Smooth muscle cell (in vitro differentiated cells): ENCODE measurements around the gene PPP1R1C. TPM values are rescaled to one million over a fixed set of nuclear protein-coding genes. Genes with fewer than 3 reads are reported as not detected.

Experiments used
- DNase-seq: peaks from one replicate; lab custom pipeline; 2025; ENCODE audit not compliant: unreplicated experiment; lab: John Stamatoyannopoulos, UW
- H2AFZ ChIP-seq: fragments of 200-600 bp; sonication (generic); 2 replicates; pipeline ENCODE4 v1.6.0; 2016; ENCODE audit warnings: antibody characterized with exemption, low read depth, mild to moderate bottlenecking
- H3F3A ChIP-seq: fragments of 200-600 bp; sonication (generic); 2 replicates; pipeline ENCODE4 v1.6.0; 2017; ENCODE audit warnings: antibody characterized with exemption, low read depth
- H3K27ac ChIP-seq: fragments of 200-600 bp; sonication (generic); 2 replicates; pipeline ENCODE4 v1.5.1; 2016; ENCODE audit warnings: low read depth, mild to moderate bottlenecking
- H3K27me3 ChIP-seq: fragments of 200-600 bp; sonication (generic); 2 replicates; pipeline ENCODE4 v1.6.1; 2016; ENCODE audit warnings: low read depth, mild to moderate bottlenecking
- H3K36me3 ChIP-seq: fragments of 200-600 bp; sonication (generic); 2 replicates; pipeline ENCODE4 v1.5.1; 2016; ENCODE audit warnings: low read depth
- H3K4me1 ChIP-seq: fragments of 200-600 bp; sonication (generic); 2 replicates; pipeline ENCODE4 v1.5.1; 2016; ENCODE audit warnings: low read depth
- H3K4me2 ChIP-seq: fragments of 200-600 bp; sonication (generic); 2 replicates; pipeline ENCODE4 v1.6.0; 2016; ENCODE audit warnings: mild to moderate bottlenecking
- H3K4me3 ChIP-seq: fragments of 200-600 bp; sonication (generic); 2 replicates; pipeline ENCODE4 v1.5.1; 2016; ENCODE audit warnings: mild to moderate bottlenecking
- H3K79me2 ChIP-seq: fragments of 200-600 bp; sonication (generic); 2 replicates; pipeline ENCODE4 v1.6.0; 2016; ENCODE audit warnings: low read depth, mild to moderate bottlenecking
- H3K9ac ChIP-seq: fragments of 200-600 bp; sonication (generic); 2 replicates; pipeline ENCODE4 v1.6.0; 2016; ENCODE audit warnings: low read depth
- H3K9me3 ChIP-seq: fragments of 200-600 bp; sonication (generic); replicated peaks from 2 replicates; pipeline ENCODE4 v1.5.1; 2016; ENCODE audit warnings: low read depth
- H4K20me1 ChIP-seq: fragments of 200-600 bp; sonication (generic); 2 replicates; pipeline ENCODE4 v1.6.0; 2016; ENCODE audit warnings: low read depth
- CTCF ChIP-seq: fragments of 200-600 bp; sonication (generic); IDR thresholded peaks from 2 replicates; pipeline ENCODE4 v1.5.1; 2017; ENCODE audit warnings: borderline replicate concordance, mild to moderate bottlenecking, antibody characterized with exemption; ENCODE audit not compliant: insufficient read depth, poor library complexity, severe bottlenecking
- WGBS: methylation state at CpG from one replicate; pipeline ENCODE4 v1.1.7; 2016; ENCODE audit warnings: low lambda C conversion rate; 5-methylcytosine and 5-hydroxymethylcytosine counted together
- polyA plus RNA-seq: library from polyadenylated mRNA; unstranded; fragments of >200 nt; fragmentation: Nextera tagmentation; extraction: Ambion mirVana; gene quantifications from 2 replicates; pipeline ENCODE4 v1.2.1, GENCODE V29; 2016
- total RNA-seq: library from RNA; depleted of rRNA; stranded (reverse); fragments of >200 nt; gene quantifications from 2 replicates; pipeline ENCODE4 v1.2.3, GENCODE V29; 2014

PPP1R1C gene
- total and polyA plus RNA-seq, 2 experiments from 2014 or later, result 2.3 to 3.3 TPM

- no peak overlapping the region for H3K9ac ChIP-seq
- no peaks in the 10 kb centered on the region for H3K79me2 ChIP-seq
- no peak overlapping the region for H3K4me3 ChIP-seq
- DNase-seq, result no peak
- H3K9me3 ChIP-seq, result no peaks in the 10 kb centered on the region
- H3K4me1 ChIP-seq, result no peaks in the 10 kb centered on the region
- WGBS, result 81% methylated on average over 5 of the region's 5 CpGs
- H2AFZ ChIP-seq, result peak overlapping the region; percentile 6
- H3F3A ChIP-seq, result no peaks in the 10 kb centered on the region
- TF ChIP-seq CTCF, result no peak
- H3K36me3 ChIP-seq, result no peaks in the 10 kb centered on the region
- peak overlapping the region; percentile 3 for H3K4me2 ChIP-seq
- no peaks in the 10 kb centered on the region for H4K20me1 ChIP-seq
- peak overlapping the region; percentile 10 for H3K27ac ChIP-seq
- no peaks in the 10 kb centered on the region for H3K27me3 ChIP-seq
Measured at GRCh38 chr2:181944164-181944913, 41.3 kb upstream of the PPP1R1C start.

GRCh38 chr2:181944914-181945291, 40.8 kb upstream of the PPP1R1C start:
- 91% methylated on average over 8 of the region's 8 CpGs for WGBS
- Histone ChIP-seq H3K4me1 (no peaks in the 10 kb centered on the region), H3K4me2 (no peak overlapping the region), H3K4me3 (no peak overlapping the region), H3K27ac (no peak overlapping the region), H3K36me3 (no peaks in the 10 kb centered on the region), H2AFZ (no peak overlapping the region), H3K9me3 (no peaks in the 10 kb centered on the region), H3K9ac (no peak overlapping the region), H3F3A (no peaks in the 10 kb centered on the region), H4K20me1 (no peaks in the 10 kb centered on the region), H3K27me3 (no peaks in the 10 kb centered on the region), H3K79me2 (no peaks in the 10 kb centered on the region)
- TF ChIP-seq CTCF, result no peak
- no peak for DNase-seq

GRCh38 chr2:181946444-181947127, 39.1 kb upstream of the PPP1R1C start:
- Histone ChIP-seq H3K27ac (peak overlapping the region; percentile 81), H3K9ac (no peak overlapping the region), H3K4me3 (no peak overlapping the region), H2AFZ (no peak overlapping the region), H3K36me3 (no peaks in the 10 kb centered on the region), H3K9me3 (no peaks in the 10 kb centered on the region), H3K27me3 (no peaks in the 10 kb centered on the region), H4K20me1 (no peaks in the 10 kb centered on the region), H3F3A (no peaks in the 10 kb centered on the region), H3K4me1 (no peaks in the 10 kb centered on the region), H3K4me2 (no peak overlapping the region), H3K79me2 (no peaks in the 10 kb centered on the region)
- DNase-seq, result no peak
- TF ChIP-seq CTCF, result no peak
- 68% methylated on average over 1 of the region's 1 CpG for WGBS
